ENCODE results near the gene TEAD1.

TEAD1 gene

DNA sequence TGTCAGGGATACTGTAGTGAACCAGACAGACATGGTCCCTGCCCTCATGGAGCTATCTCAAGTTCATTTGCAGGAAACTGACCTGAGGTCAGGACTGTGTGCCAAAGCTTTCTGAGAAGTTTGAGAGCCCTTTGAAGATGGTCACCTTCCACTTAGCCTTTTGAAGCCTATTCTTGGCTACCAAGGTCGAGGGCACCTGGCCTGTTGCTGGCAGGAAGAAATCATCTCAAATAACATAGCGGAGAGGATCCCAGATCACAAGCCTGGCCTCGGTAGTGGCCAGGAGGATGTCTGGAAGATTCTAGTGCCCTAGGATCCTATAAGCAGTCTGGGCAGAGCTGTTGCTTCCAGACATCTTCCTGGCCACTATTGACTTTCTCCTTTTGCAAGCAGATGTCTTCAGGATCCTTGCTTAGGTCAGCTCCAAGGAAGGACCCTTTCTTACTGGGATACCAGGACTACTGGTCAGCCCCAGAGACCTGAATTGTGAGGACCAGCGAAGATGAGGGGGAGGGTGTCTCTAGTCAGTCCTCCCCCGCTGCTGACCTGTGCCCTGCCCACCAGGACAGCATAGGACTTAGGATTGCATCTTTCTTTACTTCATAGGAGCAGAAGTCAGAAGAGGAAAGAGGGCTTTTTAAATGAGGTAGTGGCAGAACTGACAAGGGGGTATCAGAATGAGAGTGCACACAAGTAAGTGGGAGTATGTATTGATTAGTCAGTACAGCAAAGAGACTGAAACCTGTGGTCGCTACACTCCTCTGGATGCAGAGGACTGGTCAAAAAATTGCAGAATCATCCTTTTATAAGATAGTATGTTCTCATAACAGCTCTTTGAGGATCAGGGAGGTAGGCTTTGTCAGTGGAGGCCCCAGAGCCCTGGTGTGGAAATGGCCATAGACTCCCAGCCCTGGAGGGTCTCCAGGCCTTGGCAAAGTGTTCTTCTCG is 94.8 kb downstream of the TEAD1 start:
- TF ChIP-seq, protein P1, sequence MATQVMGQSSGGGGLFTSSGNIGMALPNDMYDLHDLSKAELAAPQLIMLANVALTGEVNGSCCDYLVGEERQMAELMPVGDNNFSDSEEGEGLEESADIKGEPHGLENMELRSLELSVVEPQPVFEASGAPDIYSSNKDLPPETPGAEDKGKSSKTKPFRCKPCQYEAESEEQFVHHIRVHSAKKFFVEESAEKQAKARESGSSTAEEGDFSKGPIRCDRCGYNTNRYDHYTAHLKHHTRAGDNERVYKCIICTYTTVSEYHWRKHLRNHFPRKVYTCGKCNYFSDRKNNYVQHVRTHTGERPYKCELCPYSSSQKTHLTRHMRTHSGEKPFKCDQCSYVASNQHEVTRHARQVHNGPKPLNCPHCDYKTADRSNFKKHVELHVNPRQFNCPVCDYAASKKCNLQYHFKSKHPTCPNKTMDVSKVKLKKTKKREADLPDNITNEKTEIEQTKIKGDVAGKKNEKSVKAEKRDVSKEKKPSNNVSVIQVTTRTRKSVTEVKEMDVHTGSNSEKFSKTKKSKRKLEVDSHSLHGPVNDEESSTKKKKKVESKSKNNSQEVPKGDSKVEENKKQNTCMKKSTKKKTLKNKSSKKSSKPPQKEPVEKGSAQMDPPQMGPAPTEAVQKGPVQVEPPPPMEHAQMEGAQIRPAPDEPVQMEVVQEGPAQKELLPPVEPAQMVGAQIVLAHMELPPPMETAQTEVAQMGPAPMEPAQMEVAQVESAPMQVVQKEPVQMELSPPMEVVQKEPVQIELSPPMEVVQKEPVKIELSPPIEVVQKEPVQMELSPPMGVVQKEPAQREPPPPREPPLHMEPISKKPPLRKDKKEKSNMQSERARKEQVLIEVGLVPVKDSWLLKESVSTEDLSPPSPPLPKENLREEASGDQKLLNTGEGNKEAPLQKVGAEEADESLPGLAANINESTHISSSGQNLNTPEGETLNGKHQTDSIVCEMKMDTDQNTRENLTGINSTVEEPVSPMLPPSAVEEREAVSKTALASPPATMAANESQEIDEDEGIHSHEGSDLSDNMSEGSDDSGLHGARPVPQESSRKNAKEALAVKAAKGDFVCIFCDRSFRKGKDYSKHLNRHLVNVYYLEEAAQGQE (IDR thresholded peaks at IDR 0.05; ENCODE audit: insufficient read depth in 1 of 2, low read depth in 2 of 2, low read length in 2 of 2): no peak
- TF ChIP-seq TAF1 (IDR thresholded peaks at IDR 0.05; ENCODE audit: borderline replicate concordance, insufficient read depth, low read length) (no peak), POLR2AphosphoS5 (IDR thresholded peaks at IDR 0.05; ENCODE audit: low read depth, low read length) (no peak), SIN3A (IDR thresholded peaks at IDR 0.05; ENCODE audit: borderline replicate concordance, insufficient read depth, low read length) (no peak), FOXP2 (optimal IDR thresholded peaks at IDR 0.05; ENCODE audit: borderline replicate concordance, extremely low read depth, extremely low read length, insufficient read depth) (no peak)

DNA sequence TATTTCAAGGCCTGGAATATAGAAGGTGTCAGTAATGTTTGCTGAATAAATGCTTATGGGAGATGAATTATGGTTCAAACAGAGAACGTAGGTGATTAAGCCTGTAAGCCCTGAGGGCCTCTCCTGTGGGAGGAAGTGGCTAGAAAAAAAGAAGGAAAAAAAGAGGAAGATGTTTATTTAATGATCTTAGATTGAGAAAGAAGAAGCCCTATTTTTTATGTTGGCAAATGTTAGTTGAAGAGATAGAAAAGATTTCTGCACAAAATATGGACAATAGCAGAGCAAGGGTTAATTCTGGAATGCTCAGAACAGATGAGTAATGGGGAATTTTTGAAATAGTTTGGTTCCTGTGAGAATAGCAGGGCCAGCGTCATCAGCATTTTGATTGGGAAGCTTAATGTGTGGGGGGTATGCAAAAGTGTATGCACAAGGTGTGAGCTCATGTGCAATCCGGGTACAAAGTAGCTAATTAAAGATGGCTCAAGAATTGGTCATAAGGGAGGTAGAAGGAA is 95.7 kb downstream of the TEAD1 start:
- no peak for TF ChIP-seq SIN3A (IDR thresholded peaks at IDR 0.05; ENCODE audit: borderline replicate concordance, insufficient read depth, low read length)
- TF ChIP-seq TAF1 (IDR thresholded peaks at IDR 0.05; ENCODE audit: borderline replicate concordance, insufficient read depth, low read length): no peak
- TF ChIP-seq FOXP2 (optimal IDR thresholded peaks at IDR 0.05; ENCODE audit: borderline replicate concordance, extremely low read depth, extremely low read length, insufficient read depth): no peak
- TF ChIP-seq, protein P1 (IDR thresholded peaks at IDR 0.05; ENCODE audit: insufficient read depth in 1 of 2, low read depth in 2 of 2, low read length in 2 of 2): no peak
- no peak for TF ChIP-seq POLR2AphosphoS5 (IDR thresholded peaks at IDR 0.05; ENCODE audit: low read depth, low read length)

DNA sequence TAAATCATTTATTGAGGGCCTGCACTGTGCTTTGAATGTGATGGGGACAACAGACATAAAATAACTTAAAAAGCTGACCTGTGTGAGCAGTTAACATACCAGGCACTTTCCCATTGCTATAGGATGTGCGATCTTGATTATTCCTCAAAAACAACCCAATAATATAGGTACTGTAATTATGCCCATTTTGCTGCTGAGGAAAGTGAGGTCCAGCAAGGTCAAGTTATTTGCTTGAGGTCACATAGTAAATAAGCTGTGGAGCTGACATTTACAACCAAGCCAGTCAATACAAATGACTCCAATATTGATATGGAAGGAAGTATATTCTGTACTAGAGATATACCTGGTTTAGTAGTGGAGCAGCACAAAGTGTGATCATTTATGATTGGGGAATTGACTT is 96.2 kb downstream of the TEAD1 start:
- TF ChIP-seq TAF1 (IDR thresholded peaks at IDR 0.05; ENCODE audit: borderline replicate concordance, insufficient read depth, low read length): no peak
- TF ChIP-seq, protein P1 (IDR thresholded peaks at IDR 0.05; ENCODE audit: insufficient read depth in 1 of 2, low read depth in 2 of 2, low read length in 2 of 2): no peak
- no peak for TF ChIP-seq FOXP2 (optimal IDR thresholded peaks at IDR 0.05; ENCODE audit: borderline replicate concordance, extremely low read depth, extremely low read length, insufficient read depth)

DNA sequence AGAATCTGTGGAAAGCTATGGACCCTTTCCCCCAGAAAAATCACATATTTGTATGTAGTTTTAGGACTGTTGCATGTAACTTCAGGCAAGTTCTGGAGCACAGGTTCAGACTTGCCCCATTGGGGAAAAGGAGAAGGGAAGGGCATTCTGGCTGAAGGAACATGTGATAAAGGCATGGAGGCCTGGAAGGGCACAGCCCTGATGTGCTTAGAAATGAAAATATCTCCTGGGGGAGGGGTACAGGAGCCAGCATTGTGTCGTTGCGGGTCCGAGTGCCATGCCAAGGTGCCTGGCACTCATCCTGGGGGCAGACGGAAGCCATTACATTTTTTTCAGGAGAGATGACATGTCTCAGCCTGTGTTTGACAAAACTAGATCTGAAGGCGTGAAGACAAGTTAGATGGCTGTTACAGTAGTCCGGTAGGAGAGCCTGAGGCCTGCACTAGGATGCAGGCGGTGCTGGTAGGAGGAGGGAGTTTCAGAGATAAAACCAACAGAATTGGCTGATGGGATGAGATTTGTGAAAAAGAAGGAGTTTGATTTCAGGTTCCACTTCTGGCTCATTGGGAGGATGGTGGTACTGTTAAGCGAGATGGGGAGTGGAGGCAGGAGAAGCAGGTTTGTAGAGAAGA is 96.9 kb downstream of the TEAD1 start:
- TF ChIP-seq TAF1 (IDR thresholded peaks at IDR 0.05; ENCODE audit: borderline replicate concordance, insufficient read depth, low read length) (no peak), FOXP2 (optimal IDR thresholded peaks at IDR 0.05; ENCODE audit: borderline replicate concordance, extremely low read depth, extremely low read length, insufficient read depth) (no peak), SIN3A (IDR thresholded peaks at IDR 0.05; ENCODE audit: borderline replicate concordance, insufficient read depth, low read length) (no peak), POLR2AphosphoS5 (IDR thresholded peaks at IDR 0.05; ENCODE audit: low read depth, low read length) (no peak)
- TF ChIP-seq, protein P1 (IDR thresholded peaks at IDR 0.05; ENCODE audit: insufficient read depth in 1 of 2, low read depth in 2 of 2, low read length in 2 of 2): no peak
